ENCODE measurements around the gene POU6F2.

DNA sequence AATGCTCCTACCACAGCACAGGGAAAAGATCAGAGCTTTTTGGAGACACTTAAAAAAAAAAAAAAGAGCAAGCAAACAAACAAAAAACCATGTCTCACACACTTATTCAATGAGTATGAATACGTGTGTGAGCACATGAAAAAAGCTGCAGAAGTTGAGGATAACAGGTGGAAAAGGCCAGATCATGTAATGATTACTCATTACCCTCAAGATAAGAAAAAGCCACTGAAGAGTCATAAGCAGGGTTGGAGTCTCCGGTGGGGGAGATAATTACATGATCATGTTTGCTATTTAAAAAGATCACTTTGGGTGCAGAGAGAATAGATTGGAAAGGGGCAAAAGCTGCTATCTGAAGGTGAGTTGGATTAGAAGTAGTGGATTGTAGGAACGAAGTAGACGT is 77.0 kb downstream of the POU6F2 start:
- TF ChIP-seq, protein P1, sequence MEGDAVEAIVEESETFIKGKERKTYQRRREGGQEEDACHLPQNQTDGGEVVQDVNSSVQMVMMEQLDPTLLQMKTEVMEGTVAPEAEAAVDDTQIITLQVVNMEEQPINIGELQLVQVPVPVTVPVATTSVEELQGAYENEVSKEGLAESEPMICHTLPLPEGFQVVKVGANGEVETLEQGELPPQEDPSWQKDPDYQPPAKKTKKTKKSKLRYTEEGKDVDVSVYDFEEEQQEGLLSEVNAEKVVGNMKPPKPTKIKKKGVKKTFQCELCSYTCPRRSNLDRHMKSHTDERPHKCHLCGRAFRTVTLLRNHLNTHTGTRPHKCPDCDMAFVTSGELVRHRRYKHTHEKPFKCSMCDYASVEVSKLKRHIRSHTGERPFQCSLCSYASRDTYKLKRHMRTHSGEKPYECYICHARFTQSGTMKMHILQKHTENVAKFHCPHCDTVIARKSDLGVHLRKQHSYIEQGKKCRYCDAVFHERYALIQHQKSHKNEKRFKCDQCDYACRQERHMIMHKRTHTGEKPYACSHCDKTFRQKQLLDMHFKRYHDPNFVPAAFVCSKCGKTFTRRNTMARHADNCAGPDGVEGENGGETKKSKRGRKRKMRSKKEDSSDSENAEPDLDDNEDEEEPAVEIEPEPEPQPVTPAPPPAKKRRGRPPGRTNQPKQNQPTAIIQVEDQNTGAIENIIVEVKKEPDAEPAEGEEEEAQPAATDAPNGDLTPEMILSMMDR (conservative IDR thresholded peaks at IDR 0.05; ENCODE audit: low read depth, low read length) = no peak
- no peak for TF ChIP-seq EZH2phosphoT487 (IDR thresholded peaks at IDR 0.05; ENCODE audit: borderline replicate concordance, low read length)
- TF ChIP-seq EZH2 (IDR thresholded peaks at IDR 0.05; ENCODE audit: low read length, unreplicated experiment) = no peak

Data from PC-3 (cell line).